ENCODE measurements around the gene TMEM255B.

DNA sequence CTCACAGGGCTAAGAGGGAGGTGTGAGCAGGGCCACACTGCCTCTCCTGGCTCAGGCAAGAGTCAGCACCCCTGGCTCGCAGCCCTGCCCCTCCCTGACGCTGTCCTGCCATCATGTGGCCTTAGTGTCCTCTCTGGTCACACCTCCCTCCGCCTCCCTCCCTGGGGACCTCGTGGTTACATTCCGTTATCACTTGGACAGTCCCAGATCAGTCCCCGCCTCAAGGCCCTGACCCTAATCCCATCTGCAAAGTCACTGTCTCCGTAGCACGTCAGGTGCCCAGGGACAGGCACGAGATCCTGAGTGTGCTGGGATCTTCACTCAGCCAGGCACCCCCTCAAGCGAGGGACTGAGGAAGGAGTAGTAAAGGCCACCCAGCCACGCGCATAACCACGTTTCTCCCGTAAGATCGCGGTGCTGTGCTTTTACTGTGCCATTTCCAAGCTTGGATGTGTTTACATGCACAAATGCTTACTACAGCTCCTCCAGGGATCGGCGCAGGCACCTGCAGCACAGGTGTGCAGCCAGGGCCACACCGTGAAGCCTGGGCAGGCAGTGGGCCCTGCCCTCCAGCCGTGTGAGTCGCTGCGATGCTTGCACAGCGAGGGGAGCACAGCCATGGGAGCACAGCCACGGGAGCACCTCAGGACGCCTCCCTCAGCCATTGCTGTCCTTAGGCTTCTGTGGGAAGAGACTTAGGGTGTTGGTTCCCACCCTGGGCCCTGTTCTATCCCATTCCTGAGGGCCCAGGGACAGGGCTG lies 10.7 kb upstream of the TMEM255B start:
- TF ChIP-seq EZH2 (IDR thresholded peaks at IDR 0.05; ENCODE audit: low read depth): no peak
- TF ChIP-seq, protein P1, sequence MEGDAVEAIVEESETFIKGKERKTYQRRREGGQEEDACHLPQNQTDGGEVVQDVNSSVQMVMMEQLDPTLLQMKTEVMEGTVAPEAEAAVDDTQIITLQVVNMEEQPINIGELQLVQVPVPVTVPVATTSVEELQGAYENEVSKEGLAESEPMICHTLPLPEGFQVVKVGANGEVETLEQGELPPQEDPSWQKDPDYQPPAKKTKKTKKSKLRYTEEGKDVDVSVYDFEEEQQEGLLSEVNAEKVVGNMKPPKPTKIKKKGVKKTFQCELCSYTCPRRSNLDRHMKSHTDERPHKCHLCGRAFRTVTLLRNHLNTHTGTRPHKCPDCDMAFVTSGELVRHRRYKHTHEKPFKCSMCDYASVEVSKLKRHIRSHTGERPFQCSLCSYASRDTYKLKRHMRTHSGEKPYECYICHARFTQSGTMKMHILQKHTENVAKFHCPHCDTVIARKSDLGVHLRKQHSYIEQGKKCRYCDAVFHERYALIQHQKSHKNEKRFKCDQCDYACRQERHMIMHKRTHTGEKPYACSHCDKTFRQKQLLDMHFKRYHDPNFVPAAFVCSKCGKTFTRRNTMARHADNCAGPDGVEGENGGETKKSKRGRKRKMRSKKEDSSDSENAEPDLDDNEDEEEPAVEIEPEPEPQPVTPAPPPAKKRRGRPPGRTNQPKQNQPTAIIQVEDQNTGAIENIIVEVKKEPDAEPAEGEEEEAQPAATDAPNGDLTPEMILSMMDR (conservative IDR thresholded peaks at IDR 0.05): no peak
